Gastroesophageal sphincter (tissue), 3 donors: ENCODE measurements around the gene GALNS.

Experiments used
- POLR2AphosphoS5 ChIP-seq: sonication (generic); formaldehyde crosslinking; IDR thresholded peaks from one replicate; pipeline ENCODE4 v1.6.1; 2017; ENCODE audit warnings: antibody characterized with exemption
- TF ChIP-seq, protein P1 (sequence below), 4 experiments: fragments of 200-600 bp in 2 of 4; fragments of 450-650 bp in 2 of 4; sonication (generic) in 1 of 4; IDR thresholded peaks; one replicate each; pipeline ENCODE4 v1.5.1; 2017 to 2019; ENCODE audit warnings: antibody characterized with exemption in 4 of 4, mild to moderate bottlenecking in 2 of 4, moderate library complexity in 2 of 4

DNA sequence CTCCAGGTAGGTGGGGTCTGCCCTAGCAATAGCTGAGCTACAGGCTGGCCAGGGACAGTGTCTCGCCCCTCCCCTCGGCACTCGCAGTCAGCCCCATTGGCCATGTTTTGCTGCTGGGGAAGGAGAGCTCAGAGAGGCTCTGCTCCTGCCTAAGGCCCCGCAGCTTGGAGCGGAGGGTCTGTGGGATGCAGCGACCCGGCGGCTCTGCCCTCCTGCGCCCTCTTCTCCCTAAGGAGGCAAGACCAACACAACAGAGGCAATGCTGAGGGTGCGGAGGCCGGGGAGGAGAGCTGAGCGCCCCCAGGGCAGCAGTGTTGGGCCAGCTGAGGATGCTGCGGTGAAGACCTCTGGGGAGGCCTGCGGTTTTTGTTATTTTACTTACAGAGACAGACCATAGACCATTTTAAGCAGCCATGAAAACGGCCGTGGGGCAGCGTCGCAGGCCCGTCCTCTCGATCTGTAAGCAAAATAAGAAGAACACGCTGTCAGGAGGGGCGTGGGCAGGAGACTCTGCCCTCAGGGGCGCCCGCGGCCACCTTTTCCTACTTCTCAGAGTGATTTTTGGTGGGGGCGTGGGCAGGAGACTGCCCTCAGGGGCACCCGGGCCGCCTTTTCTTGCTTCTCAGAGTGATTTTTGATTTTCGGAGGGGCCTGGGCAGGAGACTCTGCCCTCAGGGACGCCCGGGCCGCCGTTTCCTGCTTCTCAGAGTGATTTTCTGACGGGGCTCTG is 41.1 kb upstream of the GALNS start:
- TF ChIP-seq POLR2AphosphoS5 = no peak
- TF ChIP-seq, protein P1, sequence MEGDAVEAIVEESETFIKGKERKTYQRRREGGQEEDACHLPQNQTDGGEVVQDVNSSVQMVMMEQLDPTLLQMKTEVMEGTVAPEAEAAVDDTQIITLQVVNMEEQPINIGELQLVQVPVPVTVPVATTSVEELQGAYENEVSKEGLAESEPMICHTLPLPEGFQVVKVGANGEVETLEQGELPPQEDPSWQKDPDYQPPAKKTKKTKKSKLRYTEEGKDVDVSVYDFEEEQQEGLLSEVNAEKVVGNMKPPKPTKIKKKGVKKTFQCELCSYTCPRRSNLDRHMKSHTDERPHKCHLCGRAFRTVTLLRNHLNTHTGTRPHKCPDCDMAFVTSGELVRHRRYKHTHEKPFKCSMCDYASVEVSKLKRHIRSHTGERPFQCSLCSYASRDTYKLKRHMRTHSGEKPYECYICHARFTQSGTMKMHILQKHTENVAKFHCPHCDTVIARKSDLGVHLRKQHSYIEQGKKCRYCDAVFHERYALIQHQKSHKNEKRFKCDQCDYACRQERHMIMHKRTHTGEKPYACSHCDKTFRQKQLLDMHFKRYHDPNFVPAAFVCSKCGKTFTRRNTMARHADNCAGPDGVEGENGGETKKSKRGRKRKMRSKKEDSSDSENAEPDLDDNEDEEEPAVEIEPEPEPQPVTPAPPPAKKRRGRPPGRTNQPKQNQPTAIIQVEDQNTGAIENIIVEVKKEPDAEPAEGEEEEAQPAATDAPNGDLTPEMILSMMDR (IDR thresholded peaks at IDR 0.05) = no peak
